Uterus (tissue), 2 donors: ENCODE results near the gene HSD3B7.

Source experiments
- POLR2A ChIP-seq, 2 donors: fragments of 450-650 bp; IDR thresholded peaks; one replicate each; pipeline ENCODE4 v1.6.1; 2016; ENCODE audit warnings: antibody characterized with exemption in 2 of 2, mild to moderate bottlenecking in 1 of 2, moderate library complexity in 1 of 2
- TF ChIP-seq, protein P1 (sequence below), 4 experiments: fragments of 200-600 bp in 2 of 4; fragments of 450-650 bp in 2 of 4; sonication (generic) in 2 of 4; IDR thresholded peaks; one replicate each; pipeline ENCODE4 v1.5.1; 2016 to 2019; ENCODE audit warnings: antibody characterized with exemption in 4 of 4, mild to moderate bottlenecking in 2 of 4, moderate library complexity in 1 of 4

DNA sequence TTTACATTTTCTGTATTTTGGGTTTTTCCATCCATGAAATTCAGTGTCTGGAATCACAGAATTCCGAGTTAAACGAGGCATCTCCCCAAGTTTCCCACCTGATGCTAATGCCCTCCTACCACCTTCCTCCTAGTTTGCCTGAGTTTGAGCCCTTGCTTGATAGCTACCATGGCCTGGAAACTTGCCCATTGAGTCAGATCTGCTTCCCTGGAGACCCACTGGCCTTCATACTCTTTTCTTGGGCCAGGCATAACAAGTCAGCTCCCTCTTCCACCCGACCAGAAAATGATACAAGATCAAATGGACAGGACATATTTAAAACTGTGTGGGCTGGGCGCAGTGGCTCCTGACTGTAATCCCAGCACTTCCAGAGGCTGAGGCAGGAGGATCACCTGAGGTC lies 17.2 kb upstream of the HSD3B7 start:
- no peak for TF ChIP-seq POLR2A (IDR thresholded peaks at IDR 0.05)
- TF ChIP-seq, protein P1, sequence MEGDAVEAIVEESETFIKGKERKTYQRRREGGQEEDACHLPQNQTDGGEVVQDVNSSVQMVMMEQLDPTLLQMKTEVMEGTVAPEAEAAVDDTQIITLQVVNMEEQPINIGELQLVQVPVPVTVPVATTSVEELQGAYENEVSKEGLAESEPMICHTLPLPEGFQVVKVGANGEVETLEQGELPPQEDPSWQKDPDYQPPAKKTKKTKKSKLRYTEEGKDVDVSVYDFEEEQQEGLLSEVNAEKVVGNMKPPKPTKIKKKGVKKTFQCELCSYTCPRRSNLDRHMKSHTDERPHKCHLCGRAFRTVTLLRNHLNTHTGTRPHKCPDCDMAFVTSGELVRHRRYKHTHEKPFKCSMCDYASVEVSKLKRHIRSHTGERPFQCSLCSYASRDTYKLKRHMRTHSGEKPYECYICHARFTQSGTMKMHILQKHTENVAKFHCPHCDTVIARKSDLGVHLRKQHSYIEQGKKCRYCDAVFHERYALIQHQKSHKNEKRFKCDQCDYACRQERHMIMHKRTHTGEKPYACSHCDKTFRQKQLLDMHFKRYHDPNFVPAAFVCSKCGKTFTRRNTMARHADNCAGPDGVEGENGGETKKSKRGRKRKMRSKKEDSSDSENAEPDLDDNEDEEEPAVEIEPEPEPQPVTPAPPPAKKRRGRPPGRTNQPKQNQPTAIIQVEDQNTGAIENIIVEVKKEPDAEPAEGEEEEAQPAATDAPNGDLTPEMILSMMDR (IDR thresholded peaks at IDR 0.05) = no peak
